NCI-H748 (cell line): Measurements from ENCODE around the gene RBM4B.

Experiments used
- DNase-seq: peaks from one replicate; lab custom pipeline; 2025; ENCODE audit not compliant: unreplicated experiment; lab: John Stamatoyannopoulos, UW

Gene RBM4B

DNA sequence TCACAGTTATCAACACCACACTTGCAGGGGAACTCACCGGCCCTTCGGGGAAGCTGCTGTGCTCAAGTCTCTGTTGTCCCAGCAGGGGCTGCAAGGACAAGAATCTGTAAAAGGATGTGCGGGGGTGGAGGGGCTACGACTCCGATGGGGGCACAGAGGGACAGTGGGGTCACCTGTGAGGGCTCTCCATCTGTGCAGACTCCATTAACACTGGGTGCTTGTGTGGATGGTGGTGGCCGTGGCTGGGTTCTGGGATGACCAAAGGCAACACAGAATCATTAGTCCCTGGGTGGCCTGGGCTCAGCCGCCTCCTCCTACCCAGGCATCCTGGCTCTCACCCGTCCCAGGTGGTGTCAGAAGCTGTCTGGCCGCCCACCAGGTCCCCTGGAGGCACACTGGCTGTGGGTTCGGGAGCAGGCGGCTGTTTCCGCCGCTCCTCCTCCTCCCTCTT lies 10.2 kb upstream of the RBM4B start:
- no peak for DNase-seq

DNA sequence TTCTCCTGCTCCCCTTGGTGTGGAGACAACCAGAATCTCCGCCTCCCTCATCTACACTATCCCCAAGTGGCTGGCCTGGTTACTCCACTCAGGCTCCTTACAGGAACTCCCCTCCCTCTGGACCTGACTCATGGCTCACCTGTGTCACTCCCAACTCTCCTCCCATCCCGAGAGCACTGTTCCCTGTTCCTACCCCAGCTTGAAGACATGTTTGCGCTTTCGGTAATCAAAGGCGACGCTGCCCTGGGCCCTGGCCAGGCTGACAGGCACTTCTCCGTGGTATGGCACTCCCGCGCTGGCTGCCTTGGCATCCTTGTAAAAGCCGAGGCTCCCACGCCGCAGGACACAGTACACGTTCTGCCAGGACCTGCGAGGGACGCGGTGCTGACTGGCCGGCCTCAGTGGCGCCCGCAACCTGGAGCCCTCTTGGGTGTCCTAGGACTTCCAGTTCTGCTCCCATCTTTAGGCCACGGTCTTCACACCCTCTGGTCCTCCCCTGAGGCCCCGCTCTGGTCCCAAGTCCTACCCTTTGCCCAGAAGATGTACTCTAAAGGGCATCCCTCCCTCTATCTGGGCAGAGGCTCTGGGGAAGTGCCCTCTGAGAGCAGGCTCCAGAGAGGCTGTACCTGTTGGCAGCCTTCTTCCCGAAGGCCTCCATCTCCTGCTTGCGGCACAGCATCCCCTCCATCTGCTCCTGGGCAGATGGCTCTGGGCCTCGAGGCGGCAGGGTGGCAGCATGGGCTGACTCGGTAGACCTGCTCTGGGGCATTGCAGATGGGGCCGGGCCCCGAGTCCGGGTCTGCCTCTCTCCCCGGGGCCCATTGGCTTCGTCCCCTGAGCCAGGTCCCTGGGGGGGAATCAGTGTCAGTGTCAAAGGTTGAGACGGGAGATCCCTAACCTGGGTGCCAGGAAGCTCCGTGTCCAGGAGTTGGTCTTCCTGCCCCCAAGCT lies 9.4 kb upstream of the RBM4B start:
- DNase-seq = no peak

DNA sequence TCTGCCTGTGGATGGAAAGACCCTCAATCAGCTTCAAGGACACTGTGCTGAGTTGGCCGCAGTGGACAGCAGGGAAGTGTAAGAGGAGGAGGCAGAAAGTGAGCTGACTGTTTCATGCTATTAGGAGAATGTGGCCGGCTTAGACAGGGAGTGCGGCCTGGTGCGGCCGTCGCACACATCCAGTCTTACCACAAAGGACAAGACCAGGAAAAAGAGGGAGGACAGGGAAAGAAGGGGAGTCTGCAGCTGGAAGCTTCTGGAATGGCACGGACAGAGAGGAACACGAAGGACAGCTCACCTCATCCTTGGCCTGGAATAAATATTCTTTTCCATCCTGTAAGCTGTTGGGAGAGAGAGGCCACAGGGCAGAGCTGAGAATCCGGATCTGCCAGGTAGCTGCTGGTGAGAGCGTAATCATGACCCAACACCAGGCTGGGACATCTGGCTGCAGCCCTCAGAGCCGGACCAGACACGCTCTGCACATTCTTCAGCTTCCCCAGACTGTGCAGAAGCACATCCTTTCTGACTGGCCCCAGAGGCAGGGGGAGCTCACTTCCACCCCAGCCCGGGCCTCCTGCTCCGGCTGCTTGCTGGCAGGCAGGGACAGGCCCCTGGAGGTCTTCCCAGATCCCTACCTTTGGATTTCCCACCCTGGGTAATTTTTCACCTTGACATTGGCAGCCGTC lies 8.6 kb upstream of the RBM4B start:
- no peak for DNase-seq

DNA sequence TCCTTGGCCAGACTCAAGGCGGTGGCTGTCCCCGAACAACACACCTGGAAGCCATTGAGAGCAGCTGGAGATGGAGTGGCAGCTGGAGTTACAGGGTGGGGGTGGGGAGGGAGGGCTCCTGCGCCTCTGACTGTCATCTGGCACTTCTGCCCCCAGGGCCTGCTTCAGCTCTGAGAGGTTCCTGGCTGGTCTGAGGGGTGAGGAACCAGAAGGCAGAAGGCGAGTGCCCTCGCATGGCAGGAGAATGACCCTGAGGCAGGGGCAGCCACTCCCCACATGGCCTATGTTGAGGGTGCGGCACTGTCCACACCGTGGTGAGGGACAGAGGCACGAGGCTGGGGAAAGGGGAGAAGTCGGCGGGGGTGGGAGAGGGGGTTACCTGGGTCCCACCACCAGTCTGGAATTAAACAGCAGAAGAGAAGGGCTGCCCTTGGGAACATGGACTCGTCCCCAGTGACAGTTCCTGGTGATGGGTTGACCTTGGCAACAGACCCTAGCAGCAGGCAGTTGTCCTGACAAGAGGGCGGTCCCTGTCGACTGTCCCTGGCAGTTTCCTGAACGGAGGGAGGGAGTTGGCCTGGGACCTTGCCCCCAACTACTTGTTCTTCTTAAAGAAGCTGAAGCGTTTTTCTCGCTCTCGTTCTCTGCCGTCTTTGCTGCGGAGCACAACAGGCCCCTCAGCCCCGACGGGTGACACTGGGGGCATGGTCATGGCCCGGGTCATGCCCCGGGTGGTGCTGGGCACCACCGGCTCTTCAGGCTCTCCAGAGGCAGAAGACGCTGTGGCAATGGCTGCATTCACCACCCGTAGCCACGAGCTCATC lies 7.8 kb upstream of the RBM4B start:
- DNase-seq = no peak

DNA sequence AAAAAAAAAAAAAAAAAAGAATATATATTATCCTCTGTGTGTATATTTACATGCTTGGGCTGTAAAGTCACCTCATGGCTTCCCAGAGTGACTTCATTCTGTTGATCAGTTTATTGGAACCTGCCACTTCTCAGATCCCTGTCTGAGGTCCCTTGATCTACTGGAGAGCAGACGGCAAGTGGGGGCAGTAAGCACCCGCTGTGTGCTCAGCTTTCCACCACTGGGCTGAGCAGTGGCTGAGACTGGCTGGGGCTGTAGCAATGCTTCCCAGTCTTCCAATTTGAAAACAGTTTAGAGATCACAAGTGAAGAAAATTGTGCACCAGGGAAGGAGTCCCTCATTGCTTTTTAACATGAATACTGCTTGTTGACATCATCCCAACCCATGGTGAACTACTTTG lies 6.9 kb upstream of the RBM4B start:
- no peak for DNase-seq

DNA sequence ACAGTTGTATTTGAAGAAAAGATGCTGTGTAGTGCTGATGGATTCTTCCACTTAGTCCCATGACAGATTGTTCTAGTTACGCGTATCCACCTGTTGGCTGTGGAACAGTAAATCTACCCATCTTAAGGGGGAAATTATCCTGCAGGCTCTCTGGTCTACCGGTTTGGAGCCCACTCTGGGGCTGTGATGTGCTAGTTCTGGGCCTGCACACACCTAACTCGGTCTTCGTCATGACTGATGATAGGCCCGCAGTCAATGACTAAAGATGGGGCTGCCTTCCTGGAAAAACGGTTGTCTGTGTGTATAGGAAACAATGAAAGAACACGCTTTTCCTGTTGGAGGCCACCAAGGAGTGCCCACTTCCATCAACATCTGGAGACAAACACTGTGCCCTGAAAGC lies 6.2 kb upstream of the RBM4B start:
- no peak for DNase-seq

DNA sequence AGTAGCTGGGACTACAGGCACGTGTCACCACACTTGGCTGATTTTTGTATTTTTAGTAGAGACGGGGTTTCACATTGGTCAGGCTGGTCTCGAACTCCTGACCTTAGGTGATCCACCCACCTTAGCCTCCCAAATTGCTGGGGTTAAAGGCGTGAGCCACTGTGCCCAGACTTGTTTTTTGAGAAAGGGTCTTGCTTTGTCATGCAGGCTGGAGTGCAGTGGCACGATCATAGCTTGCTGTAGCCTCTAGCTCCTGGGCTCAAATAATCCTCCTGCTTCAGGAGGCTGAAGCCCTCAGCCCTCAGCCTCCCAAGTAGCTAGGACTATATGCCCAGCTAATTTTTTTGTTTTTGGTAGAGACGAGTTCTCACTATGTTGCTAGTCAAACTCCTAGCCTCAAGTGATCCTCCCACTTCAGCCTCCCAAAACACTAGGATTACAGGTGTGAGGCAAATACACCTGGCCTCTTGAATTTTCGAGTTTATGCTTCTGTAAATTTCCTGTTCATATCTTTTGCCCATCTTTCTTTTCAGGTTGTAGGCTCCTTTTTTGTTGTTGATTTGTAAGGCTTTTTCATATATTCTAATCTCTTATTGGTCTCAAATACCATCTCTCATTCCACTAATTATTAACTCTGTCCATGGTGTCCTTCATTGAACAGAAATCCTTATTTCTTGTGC lies 3.4 kb upstream of the RBM4B start:
- DNase-seq = no peak

DNA sequence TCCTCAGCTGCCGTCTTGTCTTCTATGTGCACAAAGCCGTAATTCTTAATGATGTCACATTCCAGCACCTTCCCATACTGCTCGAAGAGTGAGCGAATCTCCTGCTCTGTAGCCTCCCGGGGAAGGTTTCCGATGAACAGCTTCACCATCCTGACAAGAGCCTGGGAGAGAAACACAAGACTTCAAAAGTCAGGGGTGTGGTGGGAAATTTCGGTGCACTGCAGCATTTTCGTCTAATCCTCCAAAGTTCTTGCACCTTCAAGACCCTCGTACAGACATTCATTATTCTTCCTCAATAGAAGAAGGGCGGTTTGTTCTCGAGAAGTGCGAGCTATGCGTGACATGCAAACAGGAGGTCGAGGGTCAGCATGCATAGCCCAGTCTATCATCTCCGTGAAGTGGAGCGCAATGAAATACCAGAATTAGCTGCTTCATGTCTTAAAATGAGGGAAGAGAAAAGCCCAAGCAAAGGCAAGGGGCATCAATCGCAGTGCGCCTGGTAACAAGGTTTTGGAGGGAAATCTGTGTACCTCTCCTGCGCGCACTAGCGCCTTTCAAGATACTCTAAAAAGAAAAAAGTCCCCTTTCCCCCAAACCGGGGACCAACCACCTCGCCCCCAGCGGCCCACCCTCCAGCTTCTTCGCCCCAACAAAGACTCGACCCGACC lies 622 bp downstream of the RBM4B start:
- no peak for DNase-seq

DNA sequence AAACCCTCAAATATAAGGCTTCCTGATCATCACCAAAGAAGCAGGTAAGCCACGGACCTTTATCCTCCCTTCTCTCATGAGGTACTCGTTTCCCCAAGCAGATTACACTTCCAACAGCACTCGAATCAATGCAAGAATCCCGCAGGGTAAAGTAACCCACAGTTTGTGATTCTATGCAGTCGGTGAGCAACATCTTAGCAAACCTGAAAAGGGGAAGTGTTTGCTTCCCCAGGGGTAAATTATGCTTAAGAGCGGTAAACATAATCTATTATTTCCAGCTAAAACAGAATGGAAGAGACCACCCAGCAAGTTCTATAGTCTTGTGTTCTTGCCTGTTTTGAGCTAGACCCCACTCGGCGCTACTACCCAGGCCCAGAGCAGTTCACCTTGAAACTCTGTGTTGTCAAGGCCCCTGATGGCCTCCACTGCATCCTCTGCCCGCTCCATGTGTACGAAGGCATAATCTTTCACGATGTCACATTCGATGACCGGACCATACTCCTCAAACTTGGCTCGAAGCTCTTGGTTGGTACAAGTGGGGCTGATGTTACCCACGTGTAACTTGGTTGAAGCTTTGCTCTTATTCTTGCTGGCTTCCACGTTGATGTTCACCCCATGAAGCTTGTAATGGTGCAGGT lies 1.3 kb downstream of the RBM4B start:
- DNase-seq = no peak

DNA sequence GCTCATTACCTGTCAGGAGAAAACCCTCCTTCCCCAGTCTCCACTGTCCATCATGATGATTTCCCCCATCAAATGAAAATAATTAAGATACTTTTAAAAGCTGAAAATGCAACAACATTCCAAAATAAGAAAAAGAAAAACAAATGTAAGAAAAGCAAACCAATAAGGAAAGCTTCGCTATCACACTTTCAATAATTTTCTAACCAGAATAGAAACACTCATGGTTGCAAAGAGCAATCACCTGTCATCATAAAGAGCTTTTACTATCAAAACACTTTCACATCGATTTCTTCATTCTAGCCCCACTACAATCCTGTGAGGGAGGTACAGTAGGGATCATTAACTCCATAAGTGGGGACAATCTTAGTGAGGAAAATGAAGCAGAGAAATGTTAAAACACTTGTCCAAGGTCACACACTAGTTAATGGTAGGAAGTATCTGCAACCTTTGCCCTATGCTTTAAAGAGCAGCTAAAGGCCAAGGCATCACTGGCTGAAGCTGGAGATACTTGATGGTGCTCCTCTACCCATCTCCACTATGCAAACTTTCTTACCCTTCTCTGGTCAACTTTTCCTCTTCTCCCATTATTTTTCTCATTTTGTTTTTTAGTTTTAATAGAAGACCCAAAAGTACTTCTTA lies 2.6 kb downstream of the RBM4B start:
- no peak for DNase-seq

DNA sequence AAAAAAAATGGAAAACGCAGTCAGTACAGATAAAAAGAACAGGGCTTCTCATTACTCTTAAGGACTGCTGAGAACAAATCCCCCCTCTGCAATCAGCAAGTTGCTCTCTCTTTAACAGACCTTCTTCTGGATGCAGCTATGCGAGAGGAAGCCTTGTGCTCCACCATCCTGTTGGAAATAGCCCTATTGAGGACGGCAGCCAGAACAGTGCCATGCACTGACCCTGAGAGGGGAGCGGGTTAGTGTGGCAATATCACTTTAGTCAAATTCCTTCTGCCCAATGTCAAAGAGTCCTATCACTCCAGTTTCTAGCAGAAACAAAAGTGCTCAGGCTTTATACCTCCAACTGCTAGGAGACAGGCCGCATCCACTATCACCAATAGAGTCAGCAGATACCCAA lies 6.9 kb downstream of the RBM4B start:
- no peak for DNase-seq

DNA sequence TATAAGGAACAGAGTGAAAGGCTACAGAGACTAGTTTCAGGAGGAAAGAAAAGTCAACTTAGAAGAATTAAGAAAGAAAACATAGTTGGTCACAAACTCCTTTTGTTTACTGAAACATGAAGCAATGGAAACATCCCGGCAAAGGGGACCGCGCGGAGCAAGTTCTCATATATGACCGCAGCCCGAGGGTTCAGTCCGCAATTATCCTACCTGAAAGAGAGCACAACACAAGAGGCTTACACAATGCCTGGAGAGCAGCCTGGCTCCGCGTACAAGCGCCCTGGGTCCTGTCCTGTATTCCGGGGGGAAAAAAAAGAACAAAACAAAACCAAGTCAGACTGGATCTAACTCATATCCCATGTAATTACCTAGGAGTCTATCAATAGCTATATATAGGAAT lies 12.3 kb downstream of the RBM4B start:
- DNase-seq = no peak

DNA sequence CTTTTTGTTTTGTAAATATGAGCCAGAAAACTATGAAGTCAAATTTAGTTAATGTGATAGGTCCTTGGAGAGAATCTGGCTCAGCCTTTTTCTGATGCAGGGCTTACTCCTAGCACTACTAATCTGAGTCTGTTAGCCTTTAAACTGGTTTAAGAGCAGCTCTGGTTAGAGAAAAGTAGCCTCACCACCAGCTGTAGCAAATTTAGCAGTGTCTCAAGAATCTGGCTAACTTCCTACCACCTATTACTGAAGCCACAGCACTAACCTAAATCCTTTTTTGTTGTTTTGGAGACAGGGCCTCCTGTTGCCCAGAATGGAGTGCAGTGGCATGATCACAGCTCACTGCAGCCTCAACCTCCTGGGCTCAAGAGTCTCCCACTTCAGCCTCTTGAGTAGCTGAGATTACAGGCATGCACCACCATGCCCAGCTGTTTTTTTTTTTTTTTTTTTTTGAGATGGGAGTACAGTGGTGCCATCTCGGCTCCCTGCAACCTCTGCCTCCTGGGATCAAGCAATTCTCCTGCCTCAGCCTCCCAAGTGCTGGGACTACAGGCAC lies 13.9 kb downstream of the RBM4B start:
- DNase-seq = no peak

DNA sequence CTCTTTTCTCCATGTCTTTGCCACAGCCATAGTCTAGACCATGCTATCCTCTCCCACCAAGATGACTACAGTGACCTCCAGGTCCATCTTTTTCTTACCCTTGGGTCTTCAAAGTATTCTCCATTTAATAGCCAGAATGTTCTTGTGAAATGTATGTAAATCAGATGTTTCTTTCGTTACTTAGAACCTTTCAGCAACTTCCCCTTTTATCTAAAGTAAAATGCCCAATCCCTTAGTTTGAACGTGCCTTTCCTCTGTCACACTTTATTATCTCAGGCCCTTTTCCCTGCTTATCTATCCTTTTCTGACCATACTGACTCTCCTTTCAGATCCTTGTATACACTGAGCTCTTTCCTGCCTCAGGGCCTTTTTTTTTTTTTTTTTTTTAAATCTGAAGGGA lies 17.9 kb downstream of the RBM4B start:
- no peak for DNase-seq

DNA sequence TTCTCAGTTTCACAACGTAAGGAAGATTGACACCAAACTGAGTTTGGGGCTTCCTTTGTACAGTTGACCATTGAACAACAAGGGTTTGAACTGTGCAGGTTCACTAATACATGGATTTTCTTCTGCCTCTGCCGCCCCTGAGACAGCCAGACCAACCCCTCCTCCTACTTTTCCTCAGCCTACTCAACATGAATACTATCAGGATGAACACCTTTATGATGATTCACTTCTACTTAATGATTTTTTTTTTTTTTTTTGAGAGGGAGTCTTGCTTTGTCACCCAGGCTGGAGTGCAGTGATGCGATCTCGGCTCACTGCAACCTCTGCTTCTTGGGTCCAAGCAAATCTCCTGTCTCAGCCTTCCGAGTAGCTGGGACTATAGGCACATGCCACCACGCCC lies 24.6 kb downstream of the RBM4B start:
- no peak for DNase-seq

DNA sequence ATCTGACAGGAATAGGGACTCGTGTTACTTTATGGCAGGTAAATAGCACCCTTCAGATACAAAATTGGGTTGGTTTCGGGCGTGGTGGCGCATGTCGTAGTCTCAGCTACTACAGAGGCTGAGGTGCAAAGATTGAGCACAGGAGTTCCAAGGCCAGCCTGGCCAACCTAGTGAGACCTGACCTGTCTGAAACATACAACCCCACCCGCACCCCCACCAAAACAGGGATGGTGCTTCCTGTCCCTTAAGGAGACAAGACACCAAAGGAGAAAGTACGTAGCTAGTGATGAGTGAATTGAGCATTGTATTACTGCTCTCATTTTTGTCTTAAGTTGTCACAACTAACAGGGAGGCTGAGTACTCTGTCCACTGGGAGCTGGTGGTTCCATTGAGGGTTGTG lies 25.0 kb downstream of the RBM4B start:
- DNase-seq = no peak

DNA sequence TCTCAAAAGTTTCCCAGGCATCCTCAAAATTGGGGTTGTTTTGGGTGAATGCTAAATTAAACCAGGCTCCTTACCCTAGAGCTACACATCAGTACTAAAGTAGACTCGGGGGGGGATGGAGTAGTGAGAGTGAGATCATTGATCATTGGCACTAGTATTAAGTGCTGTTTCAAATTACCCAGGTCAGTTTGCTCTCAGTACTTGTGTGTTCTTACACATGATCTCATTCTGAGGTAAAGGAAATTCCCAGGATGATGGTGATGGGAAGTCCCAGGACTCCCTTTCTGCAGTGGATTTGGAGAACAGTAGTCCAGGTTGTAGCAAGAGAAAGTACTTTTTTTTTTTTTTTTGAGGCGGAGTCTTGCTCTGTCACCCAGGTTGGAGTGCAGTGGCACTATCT lies 26.7 kb downstream of the RBM4B start:
- DNase-seq = no peak

DNA sequence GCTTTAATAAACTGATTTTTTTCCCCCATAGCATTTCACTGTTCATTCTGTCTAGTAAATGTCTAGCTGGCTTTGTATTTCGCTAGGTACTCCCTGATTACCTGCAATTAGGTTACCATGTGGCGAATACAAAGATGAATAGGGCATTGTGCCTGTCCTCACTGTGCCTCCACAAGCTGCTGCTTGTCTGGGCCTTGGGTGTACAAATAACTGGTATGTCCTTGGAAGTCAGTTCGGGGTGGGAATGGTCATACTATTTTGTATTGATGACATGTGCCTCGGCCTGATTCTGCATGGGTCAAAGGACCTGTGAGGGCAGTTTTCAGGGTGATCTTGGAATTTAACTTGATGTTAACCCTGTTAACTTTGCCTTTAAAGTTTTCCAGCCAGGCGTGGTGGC lies 27.8 kb downstream of the RBM4B start:
- no peak for DNase-seq

DNA sequence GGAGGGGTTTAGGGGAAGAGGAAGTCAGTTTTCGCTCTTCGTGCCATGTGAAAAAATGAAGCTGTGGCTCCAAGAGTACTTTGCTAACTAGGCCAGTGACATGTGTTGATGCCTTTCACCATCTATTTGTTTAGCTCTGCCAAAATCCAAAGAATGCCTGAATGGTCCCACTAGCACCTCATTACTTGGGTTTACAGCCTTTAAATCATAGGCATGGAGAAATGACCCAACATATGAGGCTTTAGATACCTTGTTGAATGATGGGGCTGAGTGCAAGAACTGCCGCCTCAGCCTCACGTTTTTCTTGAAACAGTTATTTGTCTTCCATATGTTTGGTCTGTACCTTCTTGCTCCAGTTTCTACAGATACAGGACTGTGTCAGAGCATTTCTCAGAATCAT lies 30.9 kb downstream of the RBM4B start:
- no peak for DNase-seq
